Hepatocyte (in vitro differentiated cells): ENCODE results near the gene INIP. TPM values are rescaled to one million over a fixed set of nuclear protein-coding genes. Genes with fewer than 3 reads are reported as not detected.
A peak's percentile ranks its signal among the peaks of the same experiment; 100 is the strongest.

ENCODE experiments used
- DNase-seq: peaks from one replicate; pipeline ENCODE4 v3.0.0-alpha.2; 2016; ENCODE audit warnings: low spot score
- H2AFZ ChIP-seq: fragments of 200-600 bp; sonication (generic); 2 replicates; pipeline ENCODE4 v1.6.0; 2016; ENCODE audit warnings: antibody characterized with exemption, mild to moderate bottlenecking
- H3K27ac ChIP-seq: fragments of 200-600 bp; sonication (generic); 2 replicates; pipeline ENCODE4 v1.5.1; 2016; ENCODE audit warnings: mild to moderate bottlenecking
- H3K27me3 ChIP-seq: fragments of 200-600 bp; sonication (generic); 2 replicates; pipeline ENCODE4 v1.6.1; 2016
- H3K36me3 ChIP-seq: fragments of 200-600 bp; sonication (generic); replicated peaks from 2 replicates; pipeline ENCODE4 v1.5.1; 2016; ENCODE audit warnings: low read depth; ENCODE audit not compliant: insufficient read depth
- H3K4me1 ChIP-seq: fragments of 200-600 bp; sonication (generic); 2 replicates; pipeline ENCODE4 v1.5.1; 2016; ENCODE audit warnings: mild to moderate bottlenecking, moderate library complexity; ENCODE audit not compliant: insufficient read depth
- H3K4me2 ChIP-seq: fragments of 200-600 bp; sonication (generic); 2 replicates; pipeline ENCODE4 v1.6.0; 2016
- H3K4me3 ChIP-seq: fragments of 200-600 bp; sonication (generic); 2 replicates; pipeline ENCODE4 v1.5.1; 2016; ENCODE audit warnings: mild to moderate bottlenecking
- H3K79me2 ChIP-seq: fragments of 200-600 bp; sonication (generic); 2 replicates; pipeline ENCODE4 v1.6.0; 2017; ENCODE audit warnings: mild to moderate bottlenecking
- H3K9me2 ChIP-seq: fragments of 200-600 bp; sonication (generic); replicated peaks from 2 replicates; pipeline ENCODE4 v1.6.0; 2017; ENCODE audit warnings: mild to moderate bottlenecking; ENCODE audit not compliant: insufficient read depth
- H3K9me3 ChIP-seq: fragments of 200-600 bp; sonication (generic); 2 replicates; pipeline ENCODE4 v1.5.1; 2016; ENCODE audit warnings: low read depth, mild to moderate bottlenecking
- H4K20me1 ChIP-seq: fragments of 200-600 bp; sonication (generic); 2 replicates; pipeline ENCODE4 v1.6.0; 2016; ENCODE audit warnings: mild to moderate bottlenecking; ENCODE audit not compliant: insufficient read depth, poor library complexity, severe bottlenecking
- CTCF ChIP-seq: fragments of 200-600 bp; sonication (generic); IDR thresholded peaks from 2 replicates; pipeline ENCODE4 v1.5.1; 2016; ENCODE audit warnings: antibody characterized with exemption, mild to moderate bottlenecking; ENCODE audit not compliant: poor library complexity
- EZH2 ChIP-seq: fragments of 200-600 bp; sonication (generic); IDR thresholded peaks from 2 replicates; pipeline ENCODE4 v1.6.1; 2016; ENCODE audit warnings: antibody characterized with exemption, mild to moderate bottlenecking, borderline replicate concordance
- EZH2phosphoT487 ChIP-seq: fragments of 200-600 bp; sonication (generic); IDR thresholded peaks from one replicate; pipeline ENCODE4 v1.6.1; 2018; ENCODE audit warnings: antibody characterized with exemption, mild to moderate bottlenecking, low read depth, moderate library complexity; ENCODE audit not compliant: unreplicated experiment, severe bottlenecking
- WGBS: methylation state at CpG from one replicate; pipeline ENCODE4 v1.1.6; 2016; ENCODE audit warnings: low lambda C conversion rate; ENCODE audit errors: missing lambda C conversion rate; 5-methylcytosine and 5-hydroxymethylcytosine counted together
- polyA plus RNA-seq: library from polyadenylated mRNA; unstranded; fragments of >200 nt; fragmentation: Nextera tagmentation; extraction: Ambion mirVana; gene quantifications from 2 replicates; pipeline ENCODE4 v1.2.1, GENCODE V29; 2016
- total RNA-seq: library from RNA; depleted of rRNA; stranded (reverse); fragments of >200 nt; gene quantifications from 2 replicates; pipeline ENCODE4 v1.2.3, GENCODE V29; 2014

Gene INIP
- total and polyA plus RNA-seq, 2 experiments from 2014 or later = 19.3 to 37.4 TPM

DNA sequence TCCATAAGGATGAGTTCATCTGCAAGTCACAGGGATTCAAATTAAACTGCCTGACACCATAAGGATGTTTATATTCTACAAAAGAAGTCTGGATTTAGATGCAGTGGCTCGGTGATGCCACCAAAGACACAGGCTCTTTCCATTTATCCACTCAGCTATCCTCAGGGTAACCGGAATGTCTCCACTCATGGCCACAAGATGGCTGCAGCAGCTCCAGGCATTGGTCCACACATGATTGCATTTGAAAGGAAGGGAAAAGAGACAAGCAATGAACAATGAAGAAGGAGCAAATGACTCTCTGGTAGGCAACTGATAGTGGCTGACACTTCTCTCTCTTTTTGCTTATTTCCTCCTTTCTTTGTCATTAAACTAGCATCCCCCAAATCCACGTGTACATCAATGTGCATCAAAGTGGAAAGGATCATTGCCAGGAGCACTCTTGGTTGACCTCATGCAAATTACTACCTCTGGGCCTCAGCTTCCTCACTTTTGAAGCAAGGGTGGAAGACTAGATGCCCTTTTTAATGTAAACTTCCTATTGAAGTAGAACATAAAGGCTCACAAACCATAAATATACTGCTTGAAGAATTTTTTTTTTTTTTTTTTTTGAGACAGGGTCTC is 25.4 kb upstream of the INIP start:
- H3K4me1 ChIP-seq = no peaks in the 10 kb centered on the region
- H3K9me3 ChIP-seq = no peaks in the 10 kb centered on the region
- no peaks in the 10 kb centered on the region for H4K20me1 ChIP-seq
- H3K36me3 ChIP-seq = no peaks in the 10 kb centered on the region
- H3K79me2 ChIP-seq = no peaks in the 10 kb centered on the region
- H3K27ac ChIP-seq = no peak overlapping the region
- no peak for DNase-seq
- no peak overlapping the region for H3K4me3 ChIP-seq
- H3K9me2 ChIP-seq = no peaks in the 10 kb centered on the region
- H2AFZ ChIP-seq = no peak overlapping the region
- 78% methylated on average over 3 of the region's 3 CpGs for WGBS
- H3K27me3 ChIP-seq = no peaks in the 10 kb centered on the region
- TF ChIP-seq EZH2phosphoT487 = no peak
- no peak for TF ChIP-seq EZH2
- TF ChIP-seq CTCF = no peak
- H3K4me2 ChIP-seq = no peak overlapping the region

GRCh38 chr9:112734892-112735291 is 17.0 kb upstream of the INIP start:
- H3K4me1 ChIP-seq = peaks cover 4% of the 10 kb centered on the region
- no peaks in the 10 kb centered on the region for H3K9me3 ChIP-seq
- H2AFZ ChIP-seq = no peak overlapping the region
- H3K27ac ChIP-seq = no peak overlapping the region
- DNase-seq = no peak
- TF ChIP-seq EZH2 (no peak), EZH2phosphoT487 (no peak), CTCF (no peak)
- H3K79me2 ChIP-seq = no peaks in the 10 kb centered on the region
- no peak overlapping the region for H3K4me2 ChIP-seq
- 82% methylated on average over 2 of the region's 2 CpGs for WGBS
- no peaks in the 10 kb centered on the region for H3K9me2 ChIP-seq
- no peak overlapping the region for H3K4me3 ChIP-seq
- H4K20me1 ChIP-seq = no peaks in the 10 kb centered on the region
- H3K27me3 ChIP-seq = no peaks in the 10 kb centered on the region
- H3K36me3 ChIP-seq = no peaks in the 10 kb centered on the region

- peak overlapping the region; percentile 12 for H2AFZ ChIP-seq
- H3K9me3 ChIP-seq = no peaks in the 10 kb centered on the region
- TF ChIP-seq EZH2 (no peak), CTCF (no peak), EZH2phosphoT487 (no peak)
- no peaks in the 10 kb centered on the region for H3K27me3 ChIP-seq
- WGBS = 48% methylated on average over 7 of the region's 7 CpGs
- no peaks in the 10 kb centered on the region for H4K20me1 ChIP-seq
- no peaks in the 10 kb centered on the region for H3K36me3 ChIP-seq
- peak overlapping the region; percentile 84 for H3K27ac ChIP-seq
- DNase-seq = peak; percentile 62
- peaks cover 4% of the 10 kb centered on the region for H3K4me1 ChIP-seq
- H3K4me2 ChIP-seq = peak overlapping the region; percentile 55
- no peak overlapping the region for H3K4me3 ChIP-seq
- no peaks in the 10 kb centered on the region for H3K9me2 ChIP-seq
- no peaks in the 10 kb centered on the region for H3K79me2 ChIP-seq
These were observed 14.1 kb upstream of the INIP start for GRCh38 chr9:112731971-112732370.
